IgD-negative memory B cell (primary cell): ENCODE data around the gene TSSK1B. TPM values are rescaled to one million over a fixed set of nuclear protein-coding genes. Genes with fewer than 3 reads are reported as not detected.

Source experiments
- polyA plus RNA-seq: library from polyadenylated mRNA; unstranded; fragments of 300-500 nt; fragmentation: Illumina TruSeq; gene quantifications from one replicate; pipeline ENCODE4 v1.2.3, GENCODE V29; 2021

Gene TSSK1B
- polyA plus RNA-seq, 1 donor from 2014 or later: not detected

Other genes with a start within 250 kb of the TSSK1B start
- 0.40 TPM for gene MCC, start 53.5 kb upstream of the TSSK1B start, polyA plus RNA-seq
- 12.6 TPM for gene YTHDC2, start 78.7 kb upstream of the TSSK1B start, polyA plus RNA-seq